ENCODE results near the gene GAB4.
"Not testable (repeated sequence)": the region's sequence is repeated elsewhere in the genome, so short reads cannot be mapped to it uniquely, and the experiment has no call there.

GAB4 gene

GRCh38 chr22:17007852-17008731 lies at the start of gene GAB4:
TSS of gene GAB4 (minus strand) at chr22:17008222. CDS start at chr22:17008114, 108 bp downstream.
- DNase-seq, result no peak

GRCh38 chr22:17056807-17057206 lies 48.8 kb upstream of the GAB4 start:
- DNase-seq, result no peak

- DNase-seq, result no peak
These were observed 48.0 kb upstream of the GAB4 start for GRCh38 chr22:17056058-17056457.

GRCh38 chr22:17047656-17048055 lies 39.6 kb upstream of the GAB4 start:
- no peak for DNase-seq

GRCh38 chr22:17046566-17047348 lies 38.7 kb upstream of the GAB4 start:
- DNase-seq, result no peak

- no peak for DNase-seq
These were observed 35.5 kb upstream of the GAB4 start for GRCh38 chr22:17043521-17043920.

GRCh38 chr22:17036842-17037711 lies 29.1 kb upstream of the GAB4 start:
- not testable (repeated sequence) for DNase-seq

- DNase-seq, result not testable (repeated sequence)
These were observed 28.2 kb upstream of the GAB4 start for GRCh38 chr22:17035976-17036841.

- no peak for DNase-seq
These were observed 27.2 kb upstream of the GAB4 start for GRCh38 chr22:17035246-17035645.

- not testable (repeated sequence) for DNase-seq
These were observed 26.5 kb upstream of the GAB4 start for GRCh38 chr22:17034532-17034931.

GRCh38 chr22:17032277-17032676 lies 24.3 kb upstream of the GAB4 start:
- DNase-seq, result not testable (repeated sequence)

GRCh38 chr22:17024380-17024779 lies 16.4 kb upstream of the GAB4 start:
- DNase-seq, result not testable (repeated sequence)

GRCh38 chr22:17015552-17015951 lies 7.5 kb upstream of the GAB4 start:
- DNase-seq, result not testable (repeated sequence)

GRCh38 chr22:17014101-17014440 lies 6.0 kb upstream of the GAB4 start:
- DNase-seq, result not testable (repeated sequence)

- no peak for DNase-seq
These were observed 5.5 kb upstream of the GAB4 start for GRCh38 chr22:17013396-17014100.

- no peak for DNase-seq
These were observed 4.2 kb upstream of the GAB4 start for GRCh38 chr22:17012267-17012666.

GRCh38 chr22:17009640-17010291 lies 1.7 kb upstream of the GAB4 start:
- no peak for DNase-seq

- DNase-seq, result no peak
These were observed 765 bp downstream of the GAB4 start for GRCh38 chr22:17007257-17007656.

- no peak for DNase-seq
These were observed 18.1 kb downstream of the GAB4 start for GRCh38 chr22:16989915-16990314.

- DNase-seq, result no peak
These were observed 19.8 kb downstream of the GAB4 start for GRCh38 chr22:16988257-16988656.

- DNase-seq, result no peak
These were observed 20.2 kb downstream of the GAB4 start for GRCh38 chr22:16987822-16988221.

Data from activated CD4-positive, alpha-beta T cell treated with anti-CD3 and anti-CD28 coated beads, Interleukin-2, amount 50 U/mL, for 4 hours (primary cell).